Small intestine (tissue), 7 donors: ENCODE data around the gene NUDT16L1. TPM values are rescaled to one million over a fixed set of nuclear protein-coding genes. Genes with fewer than 3 reads are reported as not detected.
"Not testable (repeated sequence)": the region's sequence is repeated elsewhere in the genome, so short reads cannot be mapped to it uniquely, and the experiment has no call there.

Experiments
- DNase-seq, 2 donors: peaks; one replicate each; pipeline versions ENCODE4 v3.0.0 to v3.0.0-alpha.2; 2013
- FAIRE-seq: peaks from 2 replicates; lab custom pipeline; 2012; peaks lifted over from hg19 to GRCh38; lab: Jason Lieb, UNC
- H3K27ac ChIP-seq, 3 donors: one replicate each; pipeline ENCODE4 v1.5.1; 2013; ENCODE audit warnings: low read length in 2 of 3, mild to moderate bottlenecking in 2 of 3, control low read depth in 1 of 3, inconsistent platforms in 1 of 3, low read depth in 1 of 3, moderate library complexity in 1 of 3
- H3K27me3 ChIP-seq, 3 donors: one replicate each; pipeline ENCODE4 v1.6.1; 2013; ENCODE audit warnings: low read length in 3 of 3, inconsistent platforms in 1 of 3; ENCODE audit not compliant: control insufficient read depth in 3 of 3, insufficient read depth in 3 of 3
- H3K36me3 ChIP-seq, 3 donors: one replicate each; pipeline ENCODE4 v1.6.1; 2013; ENCODE audit warnings: low read length in 3 of 3, inconsistent platforms in 1 of 3, low read depth in 1 of 3, mild to moderate bottlenecking in 1 of 3, moderate library complexity in 1 of 3; ENCODE audit not compliant: control insufficient read depth in 3 of 3, insufficient read depth in 2 of 3
- H3K4me1 ChIP-seq, 3 donors: one replicate each; pipeline ENCODE4 v1.6.1; 2013; ENCODE audit warnings: low read length in 2 of 3, inconsistent platforms in 1 of 3, low read depth in 1 of 3, mild to moderate bottlenecking in 1 of 3, moderate library complexity in 1 of 3; ENCODE audit not compliant: control insufficient read depth in 3 of 3, insufficient read depth in 2 of 3
- H3K4me3 ChIP-seq, 3 donors: one replicate each; pipeline ENCODE4 v1.5.1; 2013; ENCODE audit warnings: low read length in 3 of 3, control low read depth in 1 of 3, inconsistent platforms in 1 of 3, low read depth in 1 of 3, mild to moderate bottlenecking in 1 of 3, moderate library complexity in 1 of 3
- H3K9me3 ChIP-seq, 2 donors: one replicate each; pipeline ENCODE4 v1.6.1; 2013; ENCODE audit warnings: low read depth in 1 of 2, low read length in 1 of 2; ENCODE audit not compliant: control insufficient read depth in 2 of 2, insufficient read depth in 1 of 2
- WGBS, 3 donors: extraction: QIAGEN DNeasy Blood & Tissue Kit; methylation state at CpG; one replicate each; pipeline ENCODE4 v1.1.7; 2013; 5-methylcytosine and 5-hydroxymethylcytosine counted together
- polyA plus RNA-seq, 4 donors: library from polyadenylated mRNA; stranded (reverse) in 3 of 4; unstranded in 1 of 4; fragments of 200-250 nt in 3 of 4; fragments of 120-200 nt in 1 of 4; gene quantifications; one replicate each; pipeline versions ENCODE4 v1.2.1 to v1.2.3, GENCODE V29; 2013
- donor health status: healthy with polysubstance abuse.
- donor health status: control.
- donor health status: control.
- donor health status: Bipolar disorder and iron deficiency.
- donor health status: healthy.

NUDT16L1 gene
- polyA plus RNA-seq, 4 donors, result 44.5 to 73.1 (median 54.8) TPM

- no peaks in the 10 kb centered on the region for H3K9me3 ChIP-seq
- peak overlapping the region in 2 of 3 donors; percentile 86 to 88 for H3K27ac ChIP-seq
- WGBS, 3 donors, result 5 to 10% (median 6%) methylated on average over 34 to 38 of the region's 38 CpGs
- peaks cover 0 to 9% (median 0%) of the 10 kb centered on the region in 3 donors for H3K36me3 ChIP-seq
- peak overlapping the region; percentile 73 to 93 (median 90) for H3K4me3 ChIP-seq
- FAIRE-seq, result no peak
- DNase-seq, result peak; percentile 77 to 88
- H3K4me1 ChIP-seq, result peaks cover 0 to 5% (median 2%) of the 10 kb centered on the region in 3 donors
- H3K27me3 ChIP-seq, result no peaks in the 10 kb centered on the region
Measured at GRCh38 chr16:4734730-4735535, 41.6 kb downstream of the NUDT16L1 start.

- DNase-seq (no peak), FAIRE-seq (no peak)
- H3K27ac ChIP-seq, result no peak overlapping the region
- H3K4me3 ChIP-seq, result no peak overlapping the region
- H3K27me3 ChIP-seq, result no peaks in the 10 kb centered on the region
- peaks cover 0 to 5% (median 2%) of the 10 kb centered on the region in 3 donors for H3K4me1 ChIP-seq
- WGBS, 3 donors, result 85 to 88% (median 86%) methylated on average over 4 of the region's 4 CpGs
- H3K36me3 ChIP-seq, result peaks cover 0 to 4% (median 0%) of the 10 kb centered on the region in 3 donors
- no peaks in the 10 kb centered on the region for H3K9me3 ChIP-seq
Measured at GRCh38 chr16:4736546-4736945, 43.2 kb downstream of the NUDT16L1 start.

- Histone ChIP-seq H3K4me1 (peaks cover 0 to 5% (median 2%) of the 10 kb centered on the region in 3 donors), H3K9me3 (no peaks in the 10 kb centered on the region), H3K4me3 (no peak overlapping the region), H3K27ac (no peak overlapping the region), H3K36me3 (no peaks in the 10 kb centered on the region), H3K27me3 (no peaks in the 10 kb centered on the region)
- FAIRE-seq (no peak), DNase-seq (no peak)
- WGBS, 3 donors, result 79 to 85% (median 81%) methylated on average over 14 to 15 of the region's 15 CpGs
Measured at GRCh38 chr16:4737545-4737944, 44.2 kb downstream of the NUDT16L1 start.

GRCh38 chr16:4738370-4738769 is 45.0 kb downstream of the NUDT16L1 start:
- H3K27me3 ChIP-seq, DNase-seq, H3K9me3 ChIP-seq, H3K27ac ChIP-seq, H3K4me3 ChIP-seq, FAIRE-seq, H3K36me3 ChIP-seq: not testable (repeated sequence)
- 75 to 80% (median 78%) methylated on average over 5 of the region's 5 CpGs for WGBS, 3 donors
- H3K4me1 ChIP-seq, result peaks cover 0 to 12% (median 2%) of the 10 kb centered on the region in 3 donors

GRCh38 chr16:4743226-4743878 is 50.0 kb downstream of the NUDT16L1 start:
- Histone ChIP-seq H3K27ac (no peak overlapping the region), H3K4me1 (peaks cover 0 to 7% (median 0%) of the 10 kb centered on the region in 3 donors), H3K9me3 (no peaks in the 10 kb centered on the region), H3K27me3 (no peaks in the 10 kb centered on the region), H3K36me3 (peaks cover 0 to 8% (median 0%) of the 10 kb centered on the region in 3 donors), H3K4me3 (peak overlapping the region in 1 of 3 donors; percentile 18)
- WGBS, 3 donors, result 14 to 38% (median 32%) methylated on average over 14 of the region's 14 CpGs
- DNase-seq (peak; percentile 37 to 59), FAIRE-seq (no peak)

- no peaks in the 10 kb centered on the region for H3K27me3 ChIP-seq
- no peak for DNase-seq
- peaks cover 0 to 7% (median 0%) of the 10 kb centered on the region in 3 donors for H3K4me1 ChIP-seq
- no peaks in the 10 kb centered on the region for H3K9me3 ChIP-seq
- H3K27ac ChIP-seq, result no peak overlapping the region
- WGBS, 3 donors, result 70 to 82% (median 74%) methylated on average over 13 of the region's 13 CpGs
- H3K4me3 ChIP-seq, result no peak overlapping the region
- no peak for FAIRE-seq
- peaks cover 0 to 20% (median under 1%) of the 10 kb centered on the region in 3 donors for H3K36me3 ChIP-seq
Measured at GRCh38 chr16:4744555-4745273, 51.4 kb downstream of the NUDT16L1 start.

- H3K27ac ChIP-seq, result no peak overlapping the region
- 71 to 86% (median 77%) methylated on average over 3 of the region's 3 CpGs for whole genome bisulfite sequencing, 3 donors
- H3K36me3 ChIP-seq, result peaks cover 0 to 25% (median 3%) of the 10 kb centered on the region in 3 donors
- no peak for FAIRE-seq
- DNase-seq, result no peak
- no peaks in the 10 kb centered on the region for H3K27me3 ChIP-seq
- peaks cover 0 to 7% (median 0%) of the 10 kb centered on the region in 3 donors for H3K4me1 ChIP-seq
- H3K9me3 ChIP-seq, result no peaks in the 10 kb centered on the region
- no peak overlapping the region for H3K4me3 ChIP-seq
Measured at GRCh38 chr16:4745274-4745569, 51.9 kb downstream of the NUDT16L1 start.
